Right lobe of liver (tissue), 6 donors: ENCODE results near the gene KMT5C. TPM values are rescaled to one million over a fixed set of nuclear protein-coding genes. Genes with fewer than 3 reads are reported as not detected.

ENCODE experiments used
- ATAC-seq, 4 donors: fragments of 200-7000 bp; cut with Tn5 transposase; one replicate each; pipeline ENCODE4 v1.9.1; 2020; ENCODE audit warnings: mild to moderate bottlenecking in 4 of 4, moderate library complexity in 4 of 4
- DNase-seq, 3 donors: peaks; one replicate each; pipeline ENCODE4 v3.0.0-alpha.2; 2020
- H3K27ac ChIP-seq, 3 donors: fragments of 200-600 bp; one replicate each; pipeline ENCODE4 v1.8.0; 2022
- H3K27me3 ChIP-seq, 2 donors: fragments of 200-600 bp; one replicate each; pipeline ENCODE4 v1.8.0; 2022
- H3K36me3 ChIP-seq, 4 donors: fragments of 200-600 bp; sonication (generic) in 1 of 4; one replicate each; pipeline versions ENCODE4 v1.5.1 to v1.8.0; 2017 to 2022; ENCODE audit warnings: control low read depth in 1 of 4
- H3K4me1 ChIP-seq, 4 donors: fragments of 200-600 bp; sonication (generic) in 1 of 4; one replicate each; pipeline versions ENCODE4 v1.5.1 to v1.8.0; 2017 to 2022; ENCODE audit warnings: control low read depth in 1 of 4
- H3K4me3 ChIP-seq, 3 donors: fragments of 200-600 bp; one replicate each; pipeline ENCODE4 v1.8.0; 2022
- H3K9me3 ChIP-seq, 4 donors: fragments of 200-600 bp; sonication (generic) in 1 of 4; one replicate each; pipeline versions ENCODE4 v1.5.1 to v1.8.0; 2017 to 2022; ENCODE audit warnings: control low read depth in 1 of 4
- CTCF ChIP-seq, 4 donors: fragments of 200-600 bp in 3 of 4; fragments of 450-650 bp in 1 of 4; IDR thresholded peaks; one replicate each; pipeline versions ENCODE4 v1.5.1 to v1.8.0; 2016 to 2022; ENCODE audit warnings: antibody characterized with exemption in 4 of 4, mild to moderate bottlenecking in 2 of 4
- POLR2A ChIP-seq: fragments of 450-650 bp; IDR thresholded peaks from one replicate; pipeline ENCODE4 v1.6.1; 2017; ENCODE audit warnings: antibody characterized with exemption, mild to moderate bottlenecking
- WGBS: methylation state at CpG from one replicate; pipeline ENCODE4 v1.1.6; 2018; ENCODE audit warnings: low coverage, low lambda C conversion rate; ENCODE audit not compliant: insufficient coverage; ENCODE audit errors: missing lambda C conversion rate; 5-methylcytosine and 5-hydroxymethylcytosine counted together
- intact Hi-C, 2 donors: fragments of 100-400 bp; cut with DNase I; formaldehyde crosslinking; loops; one replicate each; pipeline versions ENCODE4 v1.11.2 to v1.14.1; 2022
- total RNA-seq, 6 experiments: library from RNA; depleted of rRNA in 2 of 6; stranded (reverse); fragments of >200 nt in 2 of 6; fragmentation: NEBNext Ultra II Directional in 3 of 6; extraction: Animal tissue kit (Norgen Biotek cat#: 25700) in 3 of 6; gene quantifications; one replicate each; pipeline versions ENCODE4 v1.1.0 to v1.2.4, GENCODE V29; 2016 to 2023
- donor health status: DM: no; HTN: yes; CAD: no.
- donor health status: DM: no; HTN: no; CAD: no.
- donor health status: DM: no; HTN: no; CAD: no.
- donor health status: DM: no; HTN: yes; CAD: no.
- donor health status: DM: no; HTN: yes; CAD: no.

Gene KMT5C
- total RNA-seq, 6 experiments from 2014 or later, result 2.3 to 5.3 (median 3.7) TPM

GRCh38 chr19:55306712-55307111, 33.0 kb upstream of the KMT5C start:
- Histone ChIP-seq H3K4me3 (no peak overlapping the region), H3K27ac (no peak overlapping the region), H3K36me3 (no peaks in the 10 kb centered on the region), H3K9me3 (no peaks in the 10 kb centered on the region), H3K27me3 (no peaks in the 10 kb centered on the region), H3K4me1 (no peaks in the 10 kb centered on the region)
- ATAC-seq (no peak), DNase-seq (no peak)
- WGBS, result 78% methylated on average over 3 of the region's 3 CpGs
- intact Hi-C loops, result loop anchor here in 1 of 2 donors (10.0 kb wide), 1 partner anchor 98 kb away; the partner anchor contains the start of gene UBE2S
- TF ChIP-seq POLR2A (no peak), CTCF (IDR thresholded peaks at IDR 0.05) (no peak)

GRCh38 chr19:55308281-55308680, 31.4 kb upstream of the KMT5C start:
- TF ChIP-seq CTCF (IDR thresholded peaks at IDR 0.05) (no peak), POLR2A (no peak)
- Histone ChIP-seq H3K4me1 (no peaks in the 10 kb centered on the region), H3K27ac (no peak overlapping the region), H3K9me3 (no peaks in the 10 kb centered on the region), H3K36me3 (no peaks in the 10 kb centered on the region), H3K4me3 (no peak overlapping the region), H3K27me3 (no peaks in the 10 kb centered on the region)
- 71% methylated on average over 8 of the region's 11 CpGs for WGBS
- intact Hi-C loops, result loop anchor here in 1 of 2 donors (10.0 kb wide), 1 partner anchor 97 kb away; the partner anchor contains the start of gene UBE2S
- DNase-seq (no peak), ATAC-seq (no peak)

- 55% methylated on average over 2 of the region's 5 CpGs for WGBS
- H3K27me3 ChIP-seq, result no peaks in the 10 kb centered on the region
- H3K9me3 ChIP-seq, result no peaks in the 10 kb centered on the region
- TF ChIP-seq POLR2A (no peak), CTCF (IDR thresholded peaks at IDR 0.05) (no peak)
- intact Hi-C loops, result loop anchor here in 1 of 2 donors (10.0 kb wide), 1 partner anchor 95 kb away; the partner anchor contains the start of gene UBE2S
- ATAC-seq (no peak), DNase-seq (no peak)
- H3K4me1 ChIP-seq, result no peaks in the 10 kb centered on the region
- H3K36me3 ChIP-seq, result no peaks in the 10 kb centered on the region
- no peak overlapping the region for H3K4me3 ChIP-seq
- no peak overlapping the region for H3K27ac ChIP-seq
Observed at GRCh38 chr19:55309448-55309847, 30.2 kb upstream of the KMT5C start.

GRCh38 chr19:55310498-55310897, 29.2 kb upstream of the KMT5C start:
- ATAC-seq (no peak), DNase-seq (no peak)
- H3K4me1 ChIP-seq, result no peaks in the 10 kb centered on the region
- no peak overlapping the region for H3K4me3 ChIP-seq
- H3K36me3 ChIP-seq, result no peaks in the 10 kb centered on the region
- intact Hi-C loops, result no loop called here
- no peaks in the 10 kb centered on the region for H3K27me3 ChIP-seq
- no peaks in the 10 kb centered on the region for H3K9me3 ChIP-seq
- 82% methylated on average over 4 of the region's 7 CpGs for WGBS
- TF ChIP-seq CTCF (IDR thresholded peaks at IDR 0.05) (no peak), POLR2A (no peak)
- no peak overlapping the region for H3K27ac ChIP-seq

- Histone ChIP-seq H3K9me3 (no peaks in the 10 kb centered on the region), H3K27me3 (no peaks in the 10 kb centered on the region), H3K27ac (no peak overlapping the region), H3K36me3 (no peaks in the 10 kb centered on the region), H3K4me3 (no peak overlapping the region), H3K4me1 (no peaks in the 10 kb centered on the region)
- WGBS, result 60% methylated on average over 2 of the region's 9 CpGs
- intact Hi-C loops, result no loop called here
- no peak for TF ChIP-seq CTCF (IDR thresholded peaks at IDR 0.05)
- no peak for ATAC-seq
- DNase-seq, result no peak
Observed at GRCh38 chr19:55311397-55311796, 28.3 kb upstream of the KMT5C start.
